Right forelimb (tissue), 1 donor: ENCODE data around the gene EFNA5.
"Not testable (repeated sequence)": the region's sequence is repeated elsewhere in the genome, so short reads cannot be mapped to it uniquely, and the experiment has no call there.

Source experiments
- DNase-seq: peaks from one replicate; pipeline ENCODE4 v3.0.0-alpha.2; 2018

Gene EFNA5

GRCh38 chr5:107451028-107451427 is 219.7 kb downstream of the EFNA5 start:
- DNase-seq: no peak

GRCh38 chr5:107450531-107450930 is 220.2 kb downstream of the EFNA5 start:
- no peak for DNase-seq

GRCh38 chr5:107449369-107449768 is 221.4 kb downstream of the EFNA5 start:
- no peak for DNase-seq

DNA sequence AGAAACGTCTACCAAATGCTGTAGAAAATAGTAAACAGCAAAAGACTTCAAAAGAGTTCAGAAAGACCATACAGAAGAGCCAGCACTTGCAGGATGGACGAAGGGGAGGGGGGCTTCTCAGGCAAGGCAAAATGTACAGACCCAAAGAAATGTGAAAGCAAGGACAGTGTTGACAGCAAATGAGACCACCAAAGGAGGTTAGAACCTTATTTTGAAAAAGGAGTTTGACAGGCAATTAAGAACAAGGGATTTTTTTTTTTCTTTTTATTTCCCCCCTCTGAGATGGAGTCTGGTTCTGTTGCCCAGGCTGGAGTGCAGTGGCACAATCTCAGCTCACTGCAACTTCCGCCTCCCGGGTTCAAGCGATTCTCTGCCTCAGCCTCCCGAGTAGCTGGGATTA is 223.2 kb downstream of the EFNA5 start:
- DNase-seq: no peak

GRCh38 chr5:107446972-107447371 is 223.8 kb downstream of the EFNA5 start:
- DNase-seq: no peak

DNA sequence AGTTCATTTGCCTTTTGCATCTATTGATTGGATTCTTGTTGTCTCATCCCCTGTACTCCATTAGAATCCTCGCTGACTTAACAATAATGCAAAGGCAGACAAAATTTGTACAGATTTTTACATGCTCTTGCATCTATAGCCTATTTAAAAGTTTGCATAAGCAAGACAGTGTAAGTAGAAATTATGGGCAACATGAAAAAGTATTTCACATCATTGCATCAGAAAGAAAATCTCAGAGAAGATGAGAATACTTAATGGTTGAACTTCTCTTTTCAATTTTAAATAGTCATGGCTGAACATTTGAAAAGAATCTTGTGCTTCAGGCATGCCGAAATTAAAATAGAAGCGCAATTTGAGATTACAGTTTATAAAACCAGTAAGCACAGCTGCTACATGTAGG is 226.4 kb downstream of the EFNA5 start:
- no peak for DNase-seq

GRCh38 chr5:107443897-107444296 is 226.8 kb downstream of the EFNA5 start:
- DNase-seq: no peak

DNA sequence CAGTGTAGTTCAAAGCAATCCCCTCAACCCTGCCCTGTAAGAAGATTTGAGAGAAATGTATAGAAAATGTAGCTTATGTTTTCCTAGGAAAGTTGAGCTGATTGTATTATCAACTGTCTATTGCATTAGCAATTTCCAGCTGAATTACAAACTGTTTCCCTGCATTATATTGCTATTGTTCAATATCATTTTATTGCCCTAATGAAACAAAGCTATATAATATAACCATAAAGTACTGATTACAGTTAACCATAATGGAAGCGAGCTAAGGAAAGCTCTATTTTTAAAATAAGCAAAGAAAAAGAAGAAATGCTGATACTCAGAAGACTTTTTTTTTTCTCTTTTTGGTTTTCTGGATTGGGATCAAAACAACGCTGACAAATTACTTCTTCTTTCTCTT is 228.3 kb downstream of the EFNA5 start:
- DNase-seq: no peak

GRCh38 chr5:107439832-107440231 is 230.9 kb downstream of the EFNA5 start:
- no peak for DNase-seq

DNA sequence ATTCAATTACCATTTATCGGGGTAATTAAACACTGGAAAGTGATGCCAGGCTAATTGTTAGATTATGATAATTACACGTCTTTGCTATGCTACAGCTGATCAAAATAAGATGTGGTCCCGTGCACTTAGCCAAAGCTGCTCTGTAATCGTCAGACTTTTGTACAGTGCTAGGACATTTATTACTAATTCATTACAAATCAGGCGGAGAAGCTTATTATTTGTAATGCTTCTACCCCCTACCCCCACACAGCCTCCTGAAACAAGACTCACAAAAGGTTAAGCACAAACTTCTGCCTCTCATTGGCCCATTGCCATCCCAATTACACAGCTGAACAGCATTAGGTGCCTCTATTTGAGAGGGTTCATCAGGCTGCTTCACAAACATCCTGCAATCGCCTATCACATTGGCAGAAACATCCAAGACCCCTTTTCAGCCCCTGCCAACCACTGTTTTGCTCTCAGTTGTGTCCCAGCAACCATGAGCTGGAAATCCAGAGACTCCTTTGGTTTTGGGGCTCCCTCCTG is 232.7 kb downstream of the EFNA5 start:
- DNase-seq: no peak

DNA sequence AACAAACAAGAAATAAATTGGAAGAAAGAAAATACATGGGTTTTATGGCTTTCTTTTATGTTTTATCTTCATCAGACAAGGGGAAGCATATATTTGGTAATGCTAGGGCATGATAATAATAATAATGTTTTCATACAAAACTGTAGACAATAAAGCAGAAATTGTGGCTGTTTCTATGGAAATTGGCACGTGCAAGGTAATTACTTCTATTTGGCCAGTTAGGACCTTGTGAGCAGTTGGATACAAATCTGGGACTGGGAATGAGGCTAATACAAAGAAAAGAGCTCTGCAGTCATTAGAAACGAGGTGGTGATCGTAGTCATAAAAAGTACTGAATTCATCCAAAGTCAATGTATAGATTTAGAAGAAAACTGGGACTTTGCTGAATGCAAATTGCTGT is 233.6 kb downstream of the EFNA5 start:
- no peak for DNase-seq

- DNase-seq: no peak
These were observed 234.5 kb downstream of the EFNA5 start for GRCh38 chr5:107436201-107436600.

- no peak for DNase-seq
These were observed 235.7 kb downstream of the EFNA5 start for GRCh38 chr5:107435061-107435460.

DNA sequence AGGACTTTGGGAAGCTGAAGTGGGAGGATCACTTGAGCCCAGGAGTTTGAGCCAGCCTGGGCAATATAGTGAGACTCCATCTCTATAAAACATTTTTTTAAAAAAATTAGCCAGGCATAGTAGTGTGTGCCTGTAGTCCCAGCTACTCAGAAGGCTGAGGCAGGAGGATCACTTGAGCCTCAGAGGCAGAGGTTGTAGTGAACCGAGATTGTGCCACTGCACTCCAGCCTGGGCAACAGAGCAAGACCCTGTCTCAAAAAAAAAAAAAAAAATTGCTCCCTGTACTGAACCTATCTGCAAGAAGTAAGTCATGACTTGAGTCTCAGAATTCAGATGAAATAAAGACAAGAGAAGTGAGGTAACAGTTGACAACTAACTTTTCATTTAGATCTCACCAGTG is 237.1 kb downstream of the EFNA5 start:
- not testable (repeated sequence) for DNase-seq

DNA sequence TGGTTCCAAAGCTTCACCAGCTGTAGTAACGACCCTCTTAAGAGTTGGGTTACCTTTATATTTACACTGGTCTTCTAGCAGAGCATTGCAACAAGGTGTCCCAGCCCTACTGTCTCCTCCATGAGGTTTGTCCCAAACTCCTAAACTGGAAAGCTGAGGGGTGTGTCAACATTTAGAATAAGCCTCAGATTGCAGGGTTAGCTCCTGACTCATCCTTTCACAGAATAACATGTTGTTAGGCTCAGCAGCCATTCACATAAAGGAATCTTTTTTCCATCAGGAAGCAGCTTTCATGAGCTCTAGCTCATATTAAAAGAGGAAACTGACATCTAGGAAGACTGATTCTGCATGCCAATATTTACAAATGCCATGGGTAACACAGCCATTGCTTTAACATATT is 238.7 kb downstream of the EFNA5 start:
- DNase-seq: no peak

DNA sequence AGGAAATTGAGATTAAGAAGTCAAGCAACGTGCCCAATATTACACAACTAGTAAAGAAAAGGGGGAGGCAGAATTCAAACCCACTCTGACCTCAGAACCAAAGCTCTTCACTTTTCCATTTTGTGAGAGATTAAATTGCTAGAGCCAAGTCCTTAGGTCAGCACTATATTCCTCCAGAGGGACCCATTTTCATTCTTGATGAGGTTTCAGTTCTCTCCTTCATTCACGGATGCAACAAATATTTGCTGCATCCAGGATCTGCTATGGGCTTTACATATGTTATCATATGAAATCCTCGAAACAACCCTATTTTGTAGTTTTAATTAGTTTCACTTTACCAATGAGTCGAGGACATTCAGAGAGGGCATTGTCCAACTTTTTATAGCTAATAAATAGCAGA is 239.2 kb downstream of the EFNA5 start:
- no peak for DNase-seq

- no peak for DNase-seq
These were observed 240.6 kb downstream of the EFNA5 start for GRCh38 chr5:107430071-107430625.

DNA sequence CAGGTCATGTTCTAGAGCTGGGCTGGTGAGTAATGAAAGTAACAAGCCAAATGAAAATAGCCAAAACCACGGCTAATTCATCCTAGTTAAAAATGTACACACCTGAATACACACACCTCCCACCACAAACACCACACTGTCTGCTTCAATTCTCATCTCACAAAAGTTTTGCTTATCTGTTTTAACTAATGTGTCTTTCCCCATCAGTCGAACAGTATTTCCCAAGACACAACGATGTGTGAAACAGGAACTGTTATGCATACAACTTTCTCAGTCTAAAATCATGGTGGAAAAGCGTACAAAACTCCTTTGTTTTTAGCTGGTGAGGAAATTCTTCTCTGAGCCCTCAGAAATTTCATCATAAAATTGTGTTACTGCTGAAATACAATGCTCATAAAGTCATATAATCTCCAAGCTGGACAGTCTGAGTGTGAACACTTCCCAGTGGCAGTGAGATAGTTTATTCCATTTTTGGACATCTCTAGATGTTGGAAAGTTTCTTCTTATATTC is 242.4 kb downstream of the EFNA5 start:
- DNase-seq: no peak

GRCh38 chr5:107426872-107427271 is 243.9 kb downstream of the EFNA5 start:
- no peak for DNase-seq

DNA sequence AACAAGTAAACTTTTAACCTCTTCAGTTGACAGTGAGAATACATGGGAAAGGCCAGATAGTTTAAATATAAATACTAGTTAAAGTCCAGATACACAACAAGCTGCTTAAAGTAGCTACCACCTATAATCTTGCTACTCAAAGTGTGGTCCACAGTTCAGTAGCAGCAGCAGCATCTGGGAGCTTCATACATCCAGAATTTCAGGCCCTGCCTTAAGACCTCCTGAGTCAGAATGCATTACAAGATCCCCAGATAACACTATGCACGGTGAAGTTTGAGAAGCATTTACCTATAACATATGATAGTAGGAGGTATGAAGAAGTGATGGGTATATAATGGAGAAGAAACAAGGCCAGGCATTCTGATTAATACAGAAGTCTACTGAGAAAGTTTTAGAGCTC is 244.5 kb downstream of the EFNA5 start:
- DNase-seq: no peak

- no peak for DNase-seq
These were observed 245.2 kb downstream of the EFNA5 start for GRCh38 chr5:107425541-107426031.

DNA sequence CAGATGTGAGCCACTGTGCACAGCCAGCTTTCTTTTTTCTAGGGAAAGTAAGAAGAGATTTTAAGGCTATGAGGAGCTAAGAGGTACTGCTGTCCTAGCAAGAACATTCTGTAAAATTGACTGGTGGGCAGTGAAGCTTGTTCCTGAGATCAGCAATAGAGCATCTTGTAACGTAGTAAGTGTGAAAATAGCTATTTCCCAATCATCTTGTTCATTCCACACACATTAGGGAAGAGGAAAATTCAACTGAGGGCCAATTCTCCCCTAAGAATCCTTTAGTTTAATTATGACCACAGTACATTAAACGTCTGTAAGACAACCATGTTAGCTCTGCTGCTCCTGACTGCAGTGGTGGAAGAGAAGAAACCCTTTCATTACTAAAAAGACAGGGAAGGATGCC is 246.2 kb downstream of the EFNA5 start:
- no peak for DNase-seq

DNA sequence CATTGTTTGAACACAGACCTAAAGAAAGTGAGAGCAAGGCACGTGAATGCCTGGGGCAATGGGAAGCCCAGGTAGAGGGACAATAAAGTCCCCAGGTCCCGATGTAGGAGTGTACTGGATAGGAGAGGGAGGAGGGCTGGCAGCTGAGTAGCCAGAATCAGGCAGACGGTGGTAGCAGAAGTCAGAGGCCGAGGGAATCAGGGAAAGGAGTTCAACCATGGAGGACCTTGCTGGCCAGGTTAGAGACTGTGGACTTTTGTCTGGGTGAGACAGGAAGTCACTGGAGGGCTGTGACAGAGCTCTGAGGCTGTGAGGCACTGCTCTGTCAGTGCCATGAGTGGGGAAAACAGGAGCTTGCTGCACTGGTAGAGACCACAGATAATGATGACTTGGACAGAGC is 248.2 kb downstream of the EFNA5 start:
- DNase-seq: no peak

GRCh38 chr5:107419498-107419897 is 251.2 kb downstream of the EFNA5 start:
- DNase-seq: no peak

DNA sequence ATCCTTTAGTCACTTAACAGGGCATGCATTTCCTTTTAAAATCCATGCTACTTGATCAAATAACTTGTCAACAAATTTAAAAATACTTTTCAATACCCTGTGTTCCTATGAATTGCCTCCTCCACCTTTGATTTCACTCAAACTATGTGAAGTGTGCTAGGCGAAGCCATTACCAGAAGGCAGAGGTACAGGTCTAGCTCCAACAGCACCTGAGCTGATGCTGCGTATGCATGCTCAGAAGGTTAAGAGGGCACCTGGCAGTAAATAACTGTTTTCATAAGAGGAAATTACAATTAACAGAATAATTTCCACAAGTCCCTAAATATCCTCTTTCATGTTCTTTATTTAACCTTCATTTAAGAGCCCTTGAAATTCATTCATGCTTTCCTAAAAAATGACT is 251.8 kb downstream of the EFNA5 start:
- no peak for DNase-seq
